ENCODE results near the gene KLF5.
A peak's percentile ranks its signal among the peaks of the same experiment; 100 is the strongest.

Gene KLF5

DNA sequence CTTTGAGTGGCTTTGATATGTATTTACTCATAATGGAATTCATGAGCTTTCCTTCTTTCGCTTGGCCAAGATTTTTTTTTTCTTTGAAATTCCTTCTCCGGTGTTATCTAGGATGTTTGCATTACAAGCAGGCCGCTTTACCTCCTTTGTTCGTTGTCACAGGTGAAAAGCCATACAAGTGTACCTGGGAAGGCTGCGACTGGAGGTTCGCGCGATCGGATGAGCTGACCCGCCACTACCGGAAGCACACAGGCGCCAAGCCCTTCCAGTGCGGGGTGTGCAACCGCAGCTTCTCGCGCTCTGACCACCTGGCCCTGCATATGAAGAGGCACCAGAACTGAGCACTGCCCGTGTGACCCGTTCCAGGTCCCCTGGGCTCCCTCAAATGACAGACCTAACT is 16.7 kb downstream of the KLF5 start:
- H3K4me3 ChIP-seq (ENCODE audit: low read length), result no peak overlapping the region
- peak overlapping the region; percentile 27 for H3K9ac ChIP-seq (ENCODE audit: low read length)
- peaks cover 5% of the 10 kb centered on the region for H3K36me3 ChIP-seq (ENCODE audit: control insufficient read depth, insufficient read depth, low read length)
- peaks cover 33% of the 10 kb centered on the region for H3K4me1 ChIP-seq (ENCODE audit: control insufficient read depth, insufficient read depth, low read length)
- H3K9me3 ChIP-seq (ENCODE audit: control insufficient read depth, low read length), result no peaks in the 10 kb centered on the region
- H3K27me3 ChIP-seq (ENCODE audit: control insufficient read depth, insufficient read depth, low read length), result no peaks in the 10 kb centered on the region

DNA sequence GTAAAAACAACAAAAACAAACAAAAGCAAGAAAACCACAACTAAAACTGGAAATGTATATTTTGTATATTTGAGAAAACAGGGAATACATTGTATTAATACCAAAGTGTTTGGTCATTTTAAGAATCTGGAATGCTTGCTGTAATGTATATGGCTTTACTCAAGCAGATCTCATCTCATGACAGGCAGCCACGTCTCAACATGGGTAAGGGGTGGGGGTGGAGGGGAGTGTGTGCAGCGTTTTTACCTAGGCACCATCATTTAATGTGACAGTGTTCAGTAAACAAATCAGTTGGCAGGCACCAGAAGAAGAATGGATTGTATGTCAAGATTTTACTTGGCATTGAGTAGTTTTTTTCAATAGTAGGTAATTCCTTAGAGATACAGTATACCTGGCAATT is 17.1 kb downstream of the KLF5 start:
- Histone ChIP-seq H3K9ac (ENCODE audit: low read length) (peak overlapping the region; percentile 27), H3K27me3 (ENCODE audit: control insufficient read depth, insufficient read depth, low read length) (no peaks in the 10 kb centered on the region), H3K4me3 (ENCODE audit: low read length) (no peak overlapping the region), H3K4me1 (ENCODE audit: control insufficient read depth, insufficient read depth, low read length) (peaks cover 33% of the 10 kb centered on the region), H3K36me3 (ENCODE audit: control insufficient read depth, insufficient read depth, low read length) (peaks cover 5% of the 10 kb centered on the region), H3K9me3 (ENCODE audit: control insufficient read depth, low read length) (no peaks in the 10 kb centered on the region)

GRCh38 chr13:73077865-73078264 is 19.1 kb downstream of the KLF5 start:
- Histone ChIP-seq H3K4me1 (ENCODE audit: control insufficient read depth, insufficient read depth, low read length) (peaks cover 44% of the 10 kb centered on the region), H3K4me3 (ENCODE audit: low read length) (no peak overlapping the region), H3K9ac (ENCODE audit: low read length) (no peak overlapping the region), H3K9me3 (ENCODE audit: control insufficient read depth, low read length) (no peaks in the 10 kb centered on the region), H3K27me3 (ENCODE audit: control insufficient read depth, insufficient read depth, low read length) (no peaks in the 10 kb centered on the region), H3K36me3 (ENCODE audit: control insufficient read depth, insufficient read depth, low read length) (peaks cover 5% of the 10 kb centered on the region)

DNA sequence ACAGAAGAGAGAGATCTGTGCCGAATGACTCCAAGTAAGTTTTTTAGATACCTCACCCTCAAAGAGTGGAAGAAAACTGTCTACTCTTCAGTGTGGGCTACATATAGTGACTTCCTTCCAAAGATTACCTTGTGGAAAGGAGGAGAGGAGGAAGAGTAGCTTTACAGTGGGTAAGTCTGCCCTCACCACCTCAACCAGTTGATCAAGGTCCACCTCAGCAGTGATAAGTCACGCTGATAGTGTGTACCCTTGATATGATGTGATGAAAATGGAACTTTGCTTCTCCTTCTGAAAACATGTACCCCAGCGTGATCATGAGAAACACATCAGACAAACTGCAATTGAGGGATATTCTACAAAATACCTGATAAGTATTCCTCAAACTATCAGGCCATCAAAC is 20.6 kb downstream of the KLF5 start:
- no peaks in the 10 kb centered on the region for H3K9me3 ChIP-seq (ENCODE audit: control insufficient read depth, low read length)
- H3K36me3 ChIP-seq (ENCODE audit: control insufficient read depth, insufficient read depth, low read length), result no peaks in the 10 kb centered on the region
- no peak overlapping the region for H3K4me3 ChIP-seq (ENCODE audit: low read length)
- H3K27me3 ChIP-seq (ENCODE audit: control insufficient read depth, insufficient read depth, low read length), result no peaks in the 10 kb centered on the region
- no peak overlapping the region for H3K9ac ChIP-seq (ENCODE audit: low read length)
- H3K4me1 ChIP-seq (ENCODE audit: control insufficient read depth, insufficient read depth, low read length), result peaks cover 45% of the 10 kb centered on the region

DNA sequence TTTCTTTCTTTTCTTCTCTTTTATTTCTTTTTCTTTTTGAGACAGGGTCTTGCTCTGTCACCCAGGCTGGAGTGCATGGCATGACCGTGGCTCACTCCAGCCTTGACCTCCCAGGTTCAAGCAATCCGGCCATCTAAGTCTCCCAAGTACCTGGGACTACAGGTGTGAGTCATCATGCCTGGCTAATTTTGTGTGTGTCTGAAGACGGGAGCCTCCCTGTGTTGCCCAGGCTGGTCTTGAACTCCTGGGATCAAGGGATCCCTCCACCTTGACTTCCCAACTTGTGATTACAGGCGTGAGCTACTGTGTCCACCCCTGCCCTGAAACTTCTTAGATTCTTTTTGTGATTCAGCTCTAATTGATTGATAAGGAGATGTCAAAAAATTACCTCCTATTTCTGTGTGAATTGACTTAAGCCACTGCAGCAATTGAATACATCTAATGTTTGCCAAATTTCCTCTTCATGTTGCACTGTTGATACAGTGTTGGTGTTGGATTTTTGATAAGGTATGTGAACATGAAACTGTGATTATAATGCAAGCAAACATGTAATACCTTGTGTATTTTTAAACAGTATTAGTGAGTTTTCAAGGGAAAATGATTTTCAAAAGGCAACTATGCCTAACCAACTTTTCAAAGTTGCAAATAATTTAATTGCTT is 22.6 kb downstream of the KLF5 start:
- H3K4me1 ChIP-seq (ENCODE audit: control insufficient read depth, insufficient read depth, low read length), result peaks cover 28% of the 10 kb centered on the region
- H3K9me3 ChIP-seq (ENCODE audit: control insufficient read depth, low read length), result no peaks in the 10 kb centered on the region
- no peak overlapping the region for H3K4me3 ChIP-seq (ENCODE audit: low read length)
- H3K36me3 ChIP-seq (ENCODE audit: control insufficient read depth, insufficient read depth, low read length), result no peaks in the 10 kb centered on the region
- no peak overlapping the region for H3K9ac ChIP-seq (ENCODE audit: low read length)
- H3K27me3 ChIP-seq (ENCODE audit: control insufficient read depth, insufficient read depth, low read length), result no peaks in the 10 kb centered on the region

DNA sequence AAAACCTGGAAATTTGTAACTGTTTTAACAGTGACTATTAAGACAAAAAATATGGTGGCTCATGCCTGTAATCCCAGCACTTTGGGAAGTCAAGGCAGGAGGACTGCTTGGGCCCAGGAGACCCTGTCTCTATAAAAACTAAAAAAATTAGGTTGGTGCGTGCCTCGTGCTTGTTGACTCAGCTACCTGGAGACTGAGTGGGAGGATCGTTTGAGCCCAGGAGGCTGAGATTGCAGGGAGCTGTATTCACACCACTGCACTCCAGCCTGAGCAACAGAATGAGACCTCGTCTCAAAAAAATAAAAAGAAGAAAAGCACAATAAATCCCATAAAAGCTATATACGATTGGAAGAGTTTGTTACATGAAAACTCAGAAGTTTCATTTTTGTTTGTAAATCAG is 23.7 kb downstream of the KLF5 start:
- no peaks in the 10 kb centered on the region for H3K27me3 ChIP-seq (ENCODE audit: control insufficient read depth, insufficient read depth, low read length)
- peaks cover 28% of the 10 kb centered on the region for H3K4me1 ChIP-seq (ENCODE audit: control insufficient read depth, insufficient read depth, low read length)
- H3K9me3 ChIP-seq (ENCODE audit: control insufficient read depth, low read length), result no peaks in the 10 kb centered on the region
- no peak overlapping the region for H3K4me3 ChIP-seq (ENCODE audit: low read length)
- H3K36me3 ChIP-seq (ENCODE audit: control insufficient read depth, insufficient read depth, low read length), result no peaks in the 10 kb centered on the region
- H3K9ac ChIP-seq (ENCODE audit: low read length), result no peak overlapping the region

- Histone ChIP-seq H3K4me1 (ENCODE audit: control insufficient read depth, insufficient read depth, low read length) (peaks cover 28% of the 10 kb centered on the region), H3K27me3 (ENCODE audit: control insufficient read depth, insufficient read depth, low read length) (no peaks in the 10 kb centered on the region), H3K9ac (ENCODE audit: low read length) (no peak overlapping the region), H3K9me3 (ENCODE audit: control insufficient read depth, low read length) (no peaks in the 10 kb centered on the region), H3K4me3 (ENCODE audit: low read length) (no peak overlapping the region), H3K36me3 (ENCODE audit: control insufficient read depth, insufficient read depth, low read length) (no peaks in the 10 kb centered on the region)
Measured at GRCh38 chr13:73082895-73083294, 24.1 kb downstream of the KLF5 start.

- H3K27me3 ChIP-seq (ENCODE audit: control insufficient read depth, insufficient read depth, low read length), result no peaks in the 10 kb centered on the region
- H3K9me3 ChIP-seq (ENCODE audit: control insufficient read depth, low read length), result no peaks in the 10 kb centered on the region
- H3K9ac ChIP-seq (ENCODE audit: low read length), result no peak overlapping the region
- no peaks in the 10 kb centered on the region for H3K36me3 ChIP-seq (ENCODE audit: control insufficient read depth, insufficient read depth, low read length)
- peaks cover 11% of the 10 kb centered on the region for H3K4me1 ChIP-seq (ENCODE audit: control insufficient read depth, insufficient read depth, low read length)
- no peak overlapping the region for H3K4me3 ChIP-seq (ENCODE audit: low read length)
Measured at GRCh38 chr13:73088332-73088935, 29.6 kb downstream of the KLF5 start.

DNA sequence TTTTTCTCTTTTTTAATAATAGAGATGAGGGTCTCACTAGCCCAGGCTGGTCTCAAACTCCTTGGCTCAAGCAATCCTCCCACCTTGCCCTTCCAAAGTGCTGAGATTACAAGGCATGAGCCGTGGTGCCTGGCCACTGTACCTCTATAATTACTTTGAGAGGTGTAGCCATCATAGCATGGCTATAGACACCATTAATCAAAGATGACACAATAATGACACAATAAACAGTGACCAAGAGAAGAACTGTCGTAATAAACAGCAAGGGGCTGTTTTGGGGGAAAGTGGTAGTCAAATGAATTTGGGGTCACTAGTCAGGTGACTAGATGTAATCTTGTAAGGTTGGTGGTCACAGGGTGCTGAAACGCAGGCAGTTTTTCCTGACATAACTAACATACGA is 30.4 kb downstream of the KLF5 start:
- Histone ChIP-seq H3K36me3 (ENCODE audit: control insufficient read depth, insufficient read depth, low read length) (no peaks in the 10 kb centered on the region), H3K4me1 (ENCODE audit: control insufficient read depth, insufficient read depth, low read length) (peaks cover 11% of the 10 kb centered on the region)

DNA sequence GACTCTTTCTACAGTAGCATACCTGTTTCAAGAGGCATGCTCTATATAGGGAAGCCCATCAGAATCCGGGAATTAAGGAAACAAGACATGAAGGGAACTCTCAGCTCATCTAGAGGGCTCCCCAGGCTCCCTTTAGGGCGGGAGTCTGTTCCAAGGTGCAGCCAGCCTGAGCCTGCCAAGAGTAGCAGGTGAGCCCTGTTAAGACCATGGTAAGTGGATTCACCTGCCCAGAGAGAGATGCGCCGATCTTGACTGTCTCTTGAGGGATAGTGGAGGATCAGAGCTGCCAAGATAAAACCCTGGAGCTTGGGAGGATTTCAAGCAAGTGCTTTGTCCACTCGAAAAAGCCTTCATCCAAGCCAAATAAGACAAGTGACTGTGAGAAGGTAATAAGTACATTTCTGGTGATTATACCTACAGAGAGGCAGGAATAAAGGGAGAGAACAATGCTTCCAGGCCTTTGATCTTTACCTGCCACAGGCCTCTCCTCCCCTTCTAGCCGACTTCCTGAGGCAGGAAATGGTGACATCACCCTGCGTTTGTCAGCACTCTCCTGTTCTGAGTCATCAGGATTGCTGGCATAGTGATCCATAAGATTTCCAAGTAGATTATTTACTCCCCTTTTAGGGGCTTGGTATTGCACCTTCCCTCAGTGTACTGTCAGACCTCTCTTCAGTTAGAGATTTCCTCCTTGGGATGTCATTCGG is 31.5 kb downstream of the KLF5 start:
- no peaks in the 10 kb centered on the region for H3K36me3 ChIP-seq (ENCODE audit: control insufficient read depth, insufficient read depth, low read length)
- peaks cover 11% of the 10 kb centered on the region for H3K4me1 ChIP-seq (ENCODE audit: control insufficient read depth, insufficient read depth, low read length)
- no peaks in the 10 kb centered on the region for H3K27me3 ChIP-seq (ENCODE audit: control insufficient read depth, insufficient read depth, low read length)
- H3K4me3 ChIP-seq (ENCODE audit: low read length), result no peak overlapping the region
- H3K9me3 ChIP-seq (ENCODE audit: control insufficient read depth, low read length), result no peaks in the 10 kb centered on the region
- H3K9ac ChIP-seq (ENCODE audit: low read length), result no peak overlapping the region

More for the DNA sequence above, 30.4 kb downstream of the KLF5 start:
- Histone ChIP-seq H3K9ac (ENCODE audit: low read length) (no peak overlapping the region), H3K4me3 (ENCODE audit: low read length) (no peak overlapping the region), H3K27me3 (ENCODE audit: control insufficient read depth, insufficient read depth, low read length) (no peaks in the 10 kb centered on the region), H3K9me3 (ENCODE audit: control insufficient read depth, low read length) (no peaks in the 10 kb centered on the region)

- Histone ChIP-seq H3K36me3 (ENCODE audit: control insufficient read depth, insufficient read depth, low read length) (no peaks in the 10 kb centered on the region), H3K4me3 (ENCODE audit: low read length) (no peak overlapping the region), H3K4me1 (ENCODE audit: control insufficient read depth, insufficient read depth, low read length) (peaks cover 11% of the 10 kb centered on the region), H3K9ac (ENCODE audit: low read length) (no peak overlapping the region), H3K9me3 (ENCODE audit: control insufficient read depth, low read length) (no peaks in the 10 kb centered on the region), H3K27me3 (ENCODE audit: control insufficient read depth, insufficient read depth, low read length) (no peaks in the 10 kb centered on the region)
Measured at GRCh38 chr13:73090823-73091187, 32.0 kb downstream of the KLF5 start.

DNA sequence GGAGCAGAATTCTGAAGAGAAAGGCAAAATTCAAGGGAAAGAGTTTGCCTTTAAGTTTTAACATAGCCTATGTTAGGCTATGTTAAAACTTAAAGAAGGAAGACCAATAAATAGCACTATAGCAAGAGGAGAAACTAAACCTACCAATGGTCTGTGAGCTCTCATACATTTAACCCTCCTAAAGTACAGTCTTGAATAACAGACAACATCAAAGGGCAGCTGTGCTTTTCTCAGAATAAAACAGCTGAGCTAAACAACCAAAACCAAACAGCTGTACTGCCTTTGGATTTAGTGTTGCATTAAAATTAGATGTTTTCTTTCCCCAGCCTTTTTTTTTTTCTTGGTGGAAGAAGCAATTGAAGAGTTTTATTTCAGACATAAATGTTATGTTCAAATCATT is 34.0 kb downstream of the KLF5 start:
- Histone ChIP-seq H3K9me3 (ENCODE audit: control insufficient read depth, low read length) (no peaks in the 10 kb centered on the region), H3K36me3 (ENCODE audit: control insufficient read depth, insufficient read depth, low read length) (no peaks in the 10 kb centered on the region), H3K27me3 (ENCODE audit: control insufficient read depth, insufficient read depth, low read length) (no peaks in the 10 kb centered on the region), H3K4me3 (ENCODE audit: low read length) (no peak overlapping the region), H3K9ac (ENCODE audit: low read length) (no peak overlapping the region), H3K4me1 (ENCODE audit: control insufficient read depth, insufficient read depth, low read length) (peaks cover 11% of the 10 kb centered on the region)
